ENCODE measurements around the gene ACOXL.

ACOXL gene

GRCh38 chr2:110999626-111000025 is 267.3 kb downstream of the ACOXL start:
- DNase-seq (ENCODE audit: insufficient read length, low spot score) (no peak), FAIRE-seq (no peak)
- TF ChIP-seq POLR2A (IDR thresholded peaks at IDR 0.05; ENCODE audit: low read depth, low read length): no peak
- no peak for TF ChIP-seq POU2F2 (IDR thresholded peaks at IDR 0.05; ENCODE audit: low read depth, low read length)
- TF ChIP-seq SPI1 (IDR thresholded peaks at IDR 0.05; ENCODE audit: low read depth, low read length): no peak
- TF ChIP-seq PAX5 (IDR thresholded peaks at IDR 0.05; ENCODE audit: insufficient read depth, low read length, severe bottlenecking): no peak
- TF ChIP-seq POLR2AphosphoS5 (IDR thresholded peaks at IDR 0.05; ENCODE audit: low read depth, low read length): no peak
- no peak for TF ChIP-seq TAF1 (IDR thresholded peaks at IDR 0.05; ENCODE audit: low read depth, low read length)

- TF ChIP-seq TAF1 (IDR thresholded peaks at IDR 0.05; ENCODE audit: low read depth, low read length) (no peak), POLR2AphosphoS5 (IDR thresholded peaks at IDR 0.05; ENCODE audit: low read depth, low read length) (no peak), POU2F2 (IDR thresholded peaks at IDR 0.05; ENCODE audit: low read depth, low read length) (no peak), SPI1 (IDR thresholded peaks at IDR 0.05; ENCODE audit: low read depth, low read length) (no peak), POLR2A (IDR thresholded peaks at IDR 0.05; ENCODE audit: low read depth, low read length) (no peak), PAX5 (IDR thresholded peaks at IDR 0.05; ENCODE audit: insufficient read depth, low read length, severe bottlenecking) (no peak)
- no peak for FAIRE-seq
- no peak for DNase-seq (ENCODE audit: insufficient read length, low spot score)
Measured at GRCh38 chr2:111005307-111005706, 272.9 kb downstream of the ACOXL start.

GRCh38 chr2:111005821-111006220 is 273.4 kb downstream of the ACOXL start:
- TF ChIP-seq POLR2A (IDR thresholded peaks at IDR 0.05; ENCODE audit: low read depth, low read length): no peak
- TF ChIP-seq TAF1 (IDR thresholded peaks at IDR 0.05; ENCODE audit: low read depth, low read length): no peak
- TF ChIP-seq SPI1 (IDR thresholded peaks at IDR 0.05; ENCODE audit: low read depth, low read length): no peak
- no peak for TF ChIP-seq POLR2AphosphoS5 (IDR thresholded peaks at IDR 0.05; ENCODE audit: low read depth, low read length)
- no peak for TF ChIP-seq PAX5 (IDR thresholded peaks at IDR 0.05; ENCODE audit: insufficient read depth, low read length, severe bottlenecking)
- FAIRE-seq: no peak
- no peak for DNase-seq (ENCODE audit: insufficient read length, low spot score)

- DNase-seq (ENCODE audit: insufficient read length, low spot score): no peak
Measured at GRCh38 chr2:111007757-111008688, 275.6 kb downstream of the ACOXL start.

GRCh38 chr2:111011218-111011617 is 278.8 kb downstream of the ACOXL start:
- DNase-seq (ENCODE audit: insufficient read length, low spot score): no peak
- FAIRE-seq: no peak
- TF ChIP-seq POLR2A (IDR thresholded peaks at IDR 0.05; ENCODE audit: low read depth, low read length) (no peak), SPI1 (IDR thresholded peaks at IDR 0.05; ENCODE audit: low read depth, low read length) (no peak), TAF1 (IDR thresholded peaks at IDR 0.05; ENCODE audit: low read depth, low read length) (no peak), POLR2AphosphoS5 (IDR thresholded peaks at IDR 0.05; ENCODE audit: low read depth, low read length) (no peak), POU2F2 (IDR thresholded peaks at IDR 0.05; ENCODE audit: low read depth, low read length) (no peak), PAX5 (IDR thresholded peaks at IDR 0.05; ENCODE audit: insufficient read depth, low read length, severe bottlenecking) (no peak)

More at GRCh38 chr2:111007757-111008688, 275.6 kb downstream of the ACOXL start:
- no peak for FAIRE-seq
- TF ChIP-seq PAX5 (IDR thresholded peaks at IDR 0.05; ENCODE audit: insufficient read depth, low read length, severe bottlenecking) (no peak), POLR2AphosphoS5 (IDR thresholded peaks at IDR 0.05; ENCODE audit: low read depth, low read length) (no peak), POLR2A (IDR thresholded peaks at IDR 0.05; ENCODE audit: low read depth, low read length) (no peak), TAF1 (IDR thresholded peaks at IDR 0.05; ENCODE audit: low read depth, low read length) (no peak), SPI1 (IDR thresholded peaks at IDR 0.05; ENCODE audit: low read depth, low read length) (no peak), POU2F2 (IDR thresholded peaks at IDR 0.05; ENCODE audit: low read depth, low read length) (no peak)

DNA sequence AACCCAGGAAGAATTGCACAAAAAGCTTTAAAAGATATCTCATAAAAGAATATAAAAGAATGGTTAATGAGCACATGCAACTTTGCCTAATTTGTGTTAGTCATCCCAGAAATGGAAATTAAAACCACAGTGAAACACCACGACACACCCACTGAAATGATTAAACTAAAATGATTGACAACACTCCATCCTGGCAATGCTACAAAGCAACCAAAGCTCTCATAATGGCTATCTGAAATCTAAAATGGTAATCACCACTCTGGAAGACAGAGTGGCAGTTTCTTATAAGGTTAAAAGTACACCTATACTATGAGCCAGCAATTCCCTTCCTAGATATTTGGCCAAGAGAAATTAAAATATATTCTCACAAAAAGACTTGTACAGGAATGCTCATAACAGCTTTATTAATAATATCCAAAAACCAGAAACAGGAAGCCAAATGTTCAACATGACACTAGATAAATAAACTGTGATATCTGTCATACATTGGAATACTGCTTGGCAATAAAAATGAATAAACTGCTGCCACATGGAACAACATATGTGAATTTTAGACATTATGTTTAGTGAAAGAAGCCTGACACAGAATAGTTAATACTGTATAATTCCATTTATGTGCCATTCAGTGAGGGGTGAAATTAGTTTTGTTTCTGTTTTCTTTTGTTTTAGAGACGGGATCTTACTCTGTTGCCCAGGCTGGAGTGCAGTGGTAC is 283.1 kb downstream of the ACOXL start:
- no peak for TF ChIP-seq TAF1 (IDR thresholded peaks at IDR 0.05; ENCODE audit: low read depth, low read length)
- TF ChIP-seq PAX5 (IDR thresholded peaks at IDR 0.05; ENCODE audit: insufficient read depth, low read length, severe bottlenecking): no peak
- TF ChIP-seq POLR2AphosphoS5 (IDR thresholded peaks at IDR 0.05; ENCODE audit: low read depth, low read length): no peak
- TF ChIP-seq POLR2A (IDR thresholded peaks at IDR 0.05; ENCODE audit: low read depth, low read length): no peak
- TF ChIP-seq POU2F2 (IDR thresholded peaks at IDR 0.05; ENCODE audit: low read depth, low read length): no peak
- no peak for TF ChIP-seq SPI1 (IDR thresholded peaks at IDR 0.05; ENCODE audit: low read depth, low read length)
- DNase-seq (ENCODE audit: insufficient read length, low spot score) (no peak), FAIRE-seq (no peak)

- DNase-seq (ENCODE audit: insufficient read length, low spot score): no peak
- no peak for FAIRE-seq
- TF ChIP-seq SPI1 (IDR thresholded peaks at IDR 0.05; ENCODE audit: low read depth, low read length) (no peak), POLR2AphosphoS5 (IDR thresholded peaks at IDR 0.05; ENCODE audit: low read depth, low read length) (no peak), POU2F2 (IDR thresholded peaks at IDR 0.05; ENCODE audit: low read depth, low read length) (no peak), TAF1 (IDR thresholded peaks at IDR 0.05; ENCODE audit: low read depth, low read length) (no peak), PAX5 (IDR thresholded peaks at IDR 0.05; ENCODE audit: insufficient read depth, low read length, severe bottlenecking) (no peak), POLR2A (IDR thresholded peaks at IDR 0.05; ENCODE audit: low read depth, low read length) (no peak)
Measured at GRCh38 chr2:111017034-111017622, 284.8 kb downstream of the ACOXL start.

DNA sequence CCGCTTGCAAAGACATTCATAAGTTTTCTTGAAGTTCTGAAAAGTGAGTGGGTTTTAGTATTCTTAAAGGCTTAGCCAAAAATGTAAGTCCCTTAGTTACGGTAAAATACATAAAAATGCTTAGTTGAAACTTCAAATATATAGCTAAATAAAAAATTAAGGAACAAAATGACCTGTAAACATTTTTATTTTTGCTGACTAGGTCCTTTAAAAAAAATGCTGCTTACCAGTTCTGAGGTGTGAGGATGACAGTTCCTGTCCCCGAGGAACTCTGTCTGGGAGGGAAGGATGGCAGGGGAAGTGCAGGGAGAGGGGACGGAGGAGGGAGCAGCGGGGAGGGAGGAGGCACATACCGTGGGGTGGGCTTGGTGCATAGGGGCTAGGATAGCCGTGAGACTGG is 285.5 kb downstream of the ACOXL start:
- TF ChIP-seq POU2F2 (IDR thresholded peaks at IDR 0.05; ENCODE audit: low read depth, low read length) (no peak), POLR2AphosphoS5 (IDR thresholded peaks at IDR 0.05; ENCODE audit: low read depth, low read length) (no peak), POLR2A (IDR thresholded peaks at IDR 0.05; ENCODE audit: low read depth, low read length) (no peak), TAF1 (IDR thresholded peaks at IDR 0.05; ENCODE audit: low read depth, low read length) (no peak)
- DNase-seq (ENCODE audit: insufficient read length, low spot score) (no peak), FAIRE-seq (no peak)

GRCh38 chr2:111019381-111019780 is 287.0 kb downstream of the ACOXL start:
- DNase-seq (ENCODE audit: insufficient read length, low spot score) (no peak), FAIRE-seq (no peak)
- TF ChIP-seq SPI1 (IDR thresholded peaks at IDR 0.05; ENCODE audit: low read depth, low read length): no peak
- no peak for TF ChIP-seq TAF1 (IDR thresholded peaks at IDR 0.05; ENCODE audit: low read depth, low read length)
- no peak for TF ChIP-seq POU2F2 (IDR thresholded peaks at IDR 0.05; ENCODE audit: low read depth, low read length)
- no peak for TF ChIP-seq PAX5 (IDR thresholded peaks at IDR 0.05; ENCODE audit: insufficient read depth, low read length, severe bottlenecking)
- TF ChIP-seq POLR2A (IDR thresholded peaks at IDR 0.05; ENCODE audit: low read depth, low read length): no peak
- no peak for TF ChIP-seq POLR2AphosphoS5 (IDR thresholded peaks at IDR 0.05; ENCODE audit: low read depth, low read length)
